Pancreas (tissue), 10 donors: ENCODE results near the gene LDLRAD4. TPM values are rescaled to one million over a fixed set of nuclear protein-coding genes. Genes with fewer than 3 reads are reported as not detected.

Source experiments
- ATAC-seq, 4 donors: fragments of 200-7000 bp; cut with Tn5 transposase; one replicate each; pipeline versions ENCODE4 v1.8.0 to v1.9.1; 2020; ENCODE audit warnings: mild to moderate bottlenecking in 4 of 4, moderate library complexity in 4 of 4
- DNase-seq, 6 donors: peaks; one replicate each; pipeline ENCODE4 v3.0.0-alpha.2; 2020
- FAIRE-seq: peaks from 2 replicates; lab custom pipeline; 2012; peaks lifted over from hg19 to GRCh38; lab: Jason Lieb, UNC
- H3K27ac ChIP-seq, 4 donors: fragments of 200-600 bp; sonication (generic); 1 replicate in 3 of 4; 2 replicates in 1 of 4; pipeline versions ENCODE4 v1.5.0 to v1.8.0; 2020
- H3K27me3 ChIP-seq, 4 donors: fragments of 200-600 bp; one replicate each; pipeline ENCODE4 v1.8.0; 2021
- H3K36me3 ChIP-seq, 3 donors: fragments of 200-600 bp; sonication (generic) in 1 of 3; one replicate each; pipeline versions ENCODE4 v1.5.0 to v1.8.0; 2020 to 2021
- H3K4me1 ChIP-seq, 3 donors: fragments of 200-600 bp; one replicate each; pipeline ENCODE4 v1.8.0; 2021
- H3K4me3 ChIP-seq, 4 donors: fragments of 200-600 bp; sonication (generic) in 2 of 4; one replicate each; pipeline versions ENCODE4 v1.5.0 to v1.8.0; 2020 to 2021
- H3K9me3 ChIP-seq, 4 donors: fragments of 200-600 bp; one replicate each; pipeline ENCODE4 v1.8.0; 2021
- CTCF ChIP-seq, 4 donors: fragments of 200-600 bp; sonication (generic) in 3 of 4; IDR thresholded peaks; one replicate each; pipeline versions ENCODE4 v1.5.0 to v1.8.0; 2021; ENCODE audit warnings: antibody characterized with exemption in 4 of 4
- WGBS, 2 donors: extraction: QIAGEN DNeasy Blood & Tissue Kit; methylation state at CpG; one replicate each; pipeline ENCODE4 v1.1.7; 2013; 5-methylcytosine and 5-hydroxymethylcytosine counted together
- intact Hi-C, 3 donors: fragments of 100-400 bp; cut with DNase I; formaldehyde crosslinking; loops; one replicate each; pipeline versions ENCODE4 v1.11.1 to v1.14.2; 2022
- polyA plus RNA-seq, 2 donors: library from polyadenylated mRNA; stranded (reverse); fragments of 200-250 nt; gene quantifications; one replicate each; pipeline ENCODE4 v1.2.3, GENCODE V29; 2013
- total RNA-seq, 6 donors: library from RNA; stranded (reverse); fragmentation: NEBNext Ultra II Directional in 4 of 6; extraction: Animal tissue kit (Norgen Biotek cat#: 25700) in 4 of 6; gene quantifications; one replicate each; pipeline versions ENCODE4 v1.2.1 to v1.2.4, GENCODE V29; 2021 to 2023
- donor health status: healthy with polysubstance abuse.
- donor health status: DM: no; HTN: no; CAD: no; lungs with moderate emphysema.
- donor health status: DM: no; HTN: no; CAD: no.
- donor health status: control.
- donor health status: control.
- donor health status: Bipolar disorder and iron deficiency.
- donor health status: DM: yes; HTN: yes; CAD: no.
- donor health status: DM: no; HTN: no; CAD: no.
- donor health status: DM: no; HTN: no; CAD: no.
- donor health status: DM: yes; HTN: yes; CAD: no.

LDLRAD4 gene
- total and polyA plus RNA-seq, 8 donors = 2.5 to 21.8 (median 5.7) TPM

- H3K4me1 ChIP-seq = no peaks in the 10 kb centered on the region
- H3K27me3 ChIP-seq = no peaks in the 10 kb centered on the region
- DNase-seq = peak in 1 of 6 donors; percentile 15
- intact Hi-C loops = no loop called here
- H3K4me3 ChIP-seq = no peak overlapping the region
- WGBS, 2 donors = 64 to 73% methylated on average over 7 of the region's 7 CpGs
- no peaks in the 10 kb centered on the region for H3K9me3 ChIP-seq
- no peak for TF ChIP-seq CTCF (IDR thresholded peaks at IDR 0.05)
- no peak for FAIRE-seq
- ATAC-seq = peak in 2 of 4 donors; percentile 36 to 61
- H3K36me3 ChIP-seq = no peaks in the 10 kb centered on the region
- no peak overlapping the region for H3K27ac ChIP-seq
Measured at GRCh38 chr18:13548966-13549879, 330.7 kb downstream of the LDLRAD4 start.

- Histone ChIP-seq H3K4me1 (no peaks in the 10 kb centered on the region), H3K27me3 (no peaks in the 10 kb centered on the region), H3K36me3 (no peaks in the 10 kb centered on the region), H3K4me3 (no peak overlapping the region), H3K9me3 (no peaks in the 10 kb centered on the region), H3K27ac (no peak overlapping the region)
- intact Hi-C loops = no loop called here
- TF ChIP-seq CTCF (IDR thresholded peaks at IDR 0.05) = no peak
- WGBS, 2 donors = 25 to 27% methylated on average over 5 of the region's 5 CpGs
- DNase-seq (peak in 1 of 6 donors; percentile 7), FAIRE-seq (no peak), ATAC-seq (no peak)
Measured at GRCh38 chr18:13549880-13550232, 331.3 kb downstream of the LDLRAD4 start.

- intact Hi-C loops = no loop called here
- H3K36me3 ChIP-seq = no peaks in the 10 kb centered on the region
- H3K4me3 ChIP-seq = no peak overlapping the region
- 84 to 90% methylated on average over 27 to 28 of the region's 28 CpGs for WGBS, 2 donors
- no peak for TF ChIP-seq CTCF (IDR thresholded peaks at IDR 0.05)
- DNase-seq (no peak), FAIRE-seq (no peak), ATAC-seq (no peak)
- no peaks in the 10 kb centered on the region for H3K27me3 ChIP-seq
- no peaks in the 10 kb centered on the region for H3K4me1 ChIP-seq
- H3K27ac ChIP-seq = no peak overlapping the region
- no peaks in the 10 kb centered on the region for H3K9me3 ChIP-seq
Measured at GRCh38 chr18:13550418-13551304, 332.1 kb downstream of the LDLRAD4 start.

GRCh38 chr18:13551305-13551603 is 332.7 kb downstream of the LDLRAD4 start:
- no peak for FAIRE-seq
- no peak overlapping the region for H3K4me3 ChIP-seq
- ATAC-seq = no peak
- H3K36me3 ChIP-seq = no peaks in the 10 kb centered on the region
- no peak for TF ChIP-seq CTCF (IDR thresholded peaks at IDR 0.05)
- H3K27me3 ChIP-seq = no peaks in the 10 kb centered on the region
- no peaks in the 10 kb centered on the region for H3K4me1 ChIP-seq
- 60 to 66% methylated on average over 5 of the region's 5 CpGs for WGBS, 2 donors
- DNase-seq = no peak
- no peak overlapping the region for H3K27ac ChIP-seq
- intact Hi-C loops = no loop called here
- no peaks in the 10 kb centered on the region for H3K9me3 ChIP-seq
